Gastrocnemius medialis (tissue), 4 donors: ENCODE measurements around the gene SPATA46.

Experiments used
- POLR2A ChIP-seq, 2 donors: fragments of 450-650 bp; IDR thresholded peaks; one replicate each; pipeline ENCODE4 v1.6.1; 2017; ENCODE audit warnings: antibody characterized with exemption in 2 of 2, mild to moderate bottlenecking in 2 of 2, moderate library complexity in 2 of 2
- TF ChIP-seq, protein P1 (sequence below), 5 experiments: fragments of 450-650 bp in 3 of 5; fragments of 200-600 bp in 2 of 5; sonication (generic) in 2 of 5; IDR thresholded peaks in 4 of 5; conservative IDR thresholded peaks in 1 of 5; 1 replicate in 4 of 5; 2 replicates in 1 of 5; pipeline ENCODE4 v1.5.1; 2016 to 2019; ENCODE audit warnings: antibody characterized with exemption in 5 of 5, mild to moderate bottlenecking in 3 of 5, moderate library complexity in 3 of 5

DNA sequence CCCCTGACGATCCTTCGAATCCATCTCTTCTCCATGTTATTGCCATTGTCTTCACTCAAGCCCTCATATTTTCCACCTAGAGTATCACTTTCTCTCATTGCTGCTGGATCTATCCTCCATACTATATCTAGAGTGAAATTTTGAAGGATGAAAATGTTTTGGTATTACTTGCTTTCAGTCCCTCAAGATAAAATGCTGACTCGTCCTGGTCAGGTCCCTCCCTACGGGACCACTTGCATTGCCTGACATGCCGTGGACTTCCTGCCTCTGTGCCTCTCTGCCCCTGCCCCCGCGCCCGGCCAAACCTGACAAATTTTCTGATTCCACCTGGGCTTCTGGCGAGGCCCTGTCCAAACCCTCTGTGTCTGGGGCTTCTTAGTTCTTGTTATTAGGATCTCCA, 23.6 kb downstream of the SPATA46 start:
- TF ChIP-seq POLR2A (IDR thresholded peaks at IDR 0.05), result no peak
- TF ChIP-seq, protein P1, sequence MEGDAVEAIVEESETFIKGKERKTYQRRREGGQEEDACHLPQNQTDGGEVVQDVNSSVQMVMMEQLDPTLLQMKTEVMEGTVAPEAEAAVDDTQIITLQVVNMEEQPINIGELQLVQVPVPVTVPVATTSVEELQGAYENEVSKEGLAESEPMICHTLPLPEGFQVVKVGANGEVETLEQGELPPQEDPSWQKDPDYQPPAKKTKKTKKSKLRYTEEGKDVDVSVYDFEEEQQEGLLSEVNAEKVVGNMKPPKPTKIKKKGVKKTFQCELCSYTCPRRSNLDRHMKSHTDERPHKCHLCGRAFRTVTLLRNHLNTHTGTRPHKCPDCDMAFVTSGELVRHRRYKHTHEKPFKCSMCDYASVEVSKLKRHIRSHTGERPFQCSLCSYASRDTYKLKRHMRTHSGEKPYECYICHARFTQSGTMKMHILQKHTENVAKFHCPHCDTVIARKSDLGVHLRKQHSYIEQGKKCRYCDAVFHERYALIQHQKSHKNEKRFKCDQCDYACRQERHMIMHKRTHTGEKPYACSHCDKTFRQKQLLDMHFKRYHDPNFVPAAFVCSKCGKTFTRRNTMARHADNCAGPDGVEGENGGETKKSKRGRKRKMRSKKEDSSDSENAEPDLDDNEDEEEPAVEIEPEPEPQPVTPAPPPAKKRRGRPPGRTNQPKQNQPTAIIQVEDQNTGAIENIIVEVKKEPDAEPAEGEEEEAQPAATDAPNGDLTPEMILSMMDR (IDR thresholded peaks at IDR 0.05 in 4 of 5, conservative IDR thresholded peaks at IDR 0.05 in 1 of 5), result no peak
